T-helper 1 cell treated with Interleukin-12 subunit alpha and Interleukin-12 subunit beta and Interleukin-4 antibody, amounts not matched to agents 30 μg/mL and 1 μg/mL, for 36 hours (primary cell): Measurements from ENCODE around the gene PPT2.
"Not testable (repeated sequence)": the region's sequence is repeated elsewhere in the genome, so short reads cannot be mapped to it uniquely, and the experiment has no call there.

Experiments used
- H3K27ac Mint-ChIP-seq: one replicate; pipeline ENCODE4 v1.8.0; 2021; ENCODE audit warnings: mild to moderate bottlenecking, mixed read lengths
- H3K27me3 Mint-ChIP-seq: one replicate; pipeline ENCODE4 v1.8.0; 2021; ENCODE audit warnings: low read depth, mixed read lengths
- H3K36me3 Mint-ChIP-seq: one replicate; pipeline ENCODE4 v1.8.0; 2021; ENCODE audit warnings: low read depth, mixed read lengths
- H3K4me1 Mint-ChIP-seq: one replicate; pipeline ENCODE4 v1.8.0; 2021; ENCODE audit warnings: low read depth, mixed read lengths
- H3K4me3 Mint-ChIP-seq: one replicate; pipeline ENCODE4 v1.8.0; 2021; ENCODE audit warnings: mild to moderate bottlenecking, moderate library complexity, mixed read lengths
- H3K9me3 Mint-ChIP-seq: one replicate; pipeline ENCODE4 v1.8.0; 2021; ENCODE audit warnings: mixed read lengths

Gene PPT2

DNA sequence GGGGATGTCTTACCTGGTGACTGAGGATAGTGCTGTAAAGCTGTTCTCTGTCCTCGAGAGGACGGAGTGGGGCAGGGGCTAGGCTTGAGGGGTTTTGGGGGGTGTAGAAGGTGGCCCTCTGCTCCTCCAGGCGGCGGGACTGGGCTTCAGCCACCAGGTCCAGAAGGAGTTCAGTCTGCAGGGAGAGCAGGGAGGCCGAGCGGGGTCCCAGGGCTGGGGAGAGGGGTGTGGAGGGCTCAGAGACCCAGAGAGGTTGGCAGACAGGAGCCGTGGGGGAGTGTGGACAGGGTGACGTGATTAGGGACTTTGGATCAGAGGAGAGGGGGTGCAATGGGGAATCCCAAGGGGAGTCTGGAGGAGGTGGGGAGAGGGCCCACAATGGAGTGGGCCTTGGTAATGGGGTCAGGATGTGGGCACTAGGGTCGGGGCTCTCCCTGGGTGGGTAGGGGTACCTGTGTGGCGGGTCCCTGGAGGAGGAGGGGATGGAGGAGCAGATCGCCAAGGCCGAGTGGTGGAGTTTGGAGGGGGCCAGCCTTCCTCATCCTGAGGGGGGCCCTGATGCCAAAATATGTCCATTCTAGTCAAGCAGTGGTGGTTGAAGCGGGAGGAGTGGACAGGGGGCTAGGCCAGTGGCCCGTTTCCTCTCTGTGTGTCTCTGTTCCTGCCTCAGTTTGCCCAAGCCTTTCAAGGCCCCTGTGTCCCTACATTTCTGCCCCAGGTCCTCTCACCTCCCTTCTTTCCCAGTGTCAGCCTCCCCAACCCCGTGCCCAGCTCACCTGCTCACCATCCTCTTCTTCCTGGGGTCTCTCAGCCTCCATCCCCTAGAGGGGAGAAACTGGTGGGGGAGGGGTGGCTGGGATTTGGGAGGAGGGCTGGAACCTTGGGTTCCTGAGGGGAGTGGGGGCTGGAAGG is 38.0 kb downstream of the PPT2 start:
- Mint-ChIP-seq H3K4me3 (peak overlapping the region; percentile 99), H3K36me3 (peaks cover 38% of the 10 kb centered on the region), H3K4me1 (peaks cover 44% of the 10 kb centered on the region), H3K27me3 (no peaks in the 10 kb centered on the region), H3K27ac (peak overlapping the region; percentile 98), H3K9me3 (no peaks in the 10 kb centered on the region)

DNA sequence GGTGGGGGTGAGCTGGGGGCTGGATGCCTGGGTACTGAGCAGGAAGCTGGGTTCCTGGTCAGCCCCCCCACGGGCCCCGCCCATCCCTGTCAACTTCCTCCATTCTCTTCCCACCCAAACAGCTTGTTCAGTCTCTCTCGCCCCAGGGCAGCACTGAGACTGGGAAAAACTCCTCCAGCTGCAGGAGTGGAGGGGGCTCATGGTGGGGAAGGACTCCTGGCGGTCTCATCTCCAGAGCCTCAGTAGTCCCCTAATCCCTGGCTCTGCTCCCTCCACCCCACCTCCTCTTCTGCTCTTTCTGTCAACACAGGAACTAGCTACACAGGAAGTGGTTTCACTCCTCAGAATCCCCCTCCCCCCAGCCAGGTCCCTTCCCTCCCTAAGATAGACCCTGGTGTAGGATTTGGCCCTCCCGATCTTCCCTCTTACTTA is 38.7 kb downstream of the PPT2 start, which contains the start of gene GPSM3:
Gene GPSM3 (minus strand): TSS at position 36 of the 432 bp plus-strand sequence. CDS start 130 bp downstream, outside the sequence.
- Mint-ChIP-seq H3K27me3 (no peaks in the 10 kb centered on the region), H3K9me3 (no peaks in the 10 kb centered on the region), H3K27ac (peak within 1 kb of the TSS; percentile 98), H3K4me1 (peaks cover 40% of the 10 kb centered on the region), H3K4me3 (peak within 1 kb of the TSS; percentile 99), H3K36me3 (peaks cover 32% of the 10 kb centered on the region)

DNA sequence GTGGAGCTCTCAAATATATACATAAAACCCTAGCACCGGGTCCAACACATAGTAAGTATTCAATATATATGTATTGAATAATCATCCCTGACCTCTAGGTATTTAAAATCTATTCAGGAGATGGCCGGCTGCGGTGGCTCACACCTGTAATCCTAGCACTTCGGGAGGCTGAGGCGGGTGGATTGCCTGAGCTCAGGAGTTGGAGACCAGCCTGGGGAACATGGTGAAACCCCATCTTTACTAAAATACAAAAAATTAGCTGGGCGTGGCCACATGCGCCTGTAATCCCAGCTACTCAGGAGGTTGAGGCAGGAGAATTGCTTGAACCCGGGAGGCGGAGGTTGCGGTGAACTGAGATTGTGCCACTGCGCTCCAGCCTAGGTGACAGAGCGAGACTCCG is 39.2 kb downstream of the PPT2 start:
- H3K27me3 Mint-ChIP-seq, H3K9me3 Mint-ChIP-seq: not testable (repeated sequence)
- Mint-ChIP-seq H3K27ac (peak overlapping the region; percentile 98), H3K4me1 (peaks cover 39% of the 10 kb centered on the region), H3K4me3 (peak overlapping the region; percentile 99), H3K36me3 (peaks cover 31% of the 10 kb centered on the region)

DNA sequence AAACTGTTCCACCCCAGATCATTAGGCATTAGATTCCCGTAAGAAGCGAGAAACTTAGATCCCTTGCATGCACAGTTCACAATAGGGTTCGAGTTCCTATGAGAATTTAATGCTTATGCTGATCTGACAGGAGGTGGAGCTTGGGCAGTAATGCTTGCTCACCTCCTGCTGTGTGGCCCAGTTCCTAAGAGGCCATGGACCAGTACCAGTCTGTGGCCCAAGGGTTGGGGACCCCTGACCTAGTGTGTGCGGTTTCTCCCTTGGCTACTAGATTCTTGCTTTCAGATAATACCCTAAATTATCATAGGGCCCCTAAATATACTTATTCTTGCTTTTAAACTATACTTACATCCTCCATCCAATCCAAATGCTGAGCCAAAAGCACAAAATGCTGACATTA is 40.4 kb downstream of the PPT2 start:
- Mint-ChIP-seq H3K4me3 (peak overlapping the region; percentile 88), H3K27ac (no peak overlapping the region), H3K4me1 (peaks cover 31% of the 10 kb centered on the region), H3K27me3 (no peaks in the 10 kb centered on the region), H3K36me3 (peaks cover 21% of the 10 kb centered on the region), H3K9me3 (no peaks in the 10 kb centered on the region)

DNA sequence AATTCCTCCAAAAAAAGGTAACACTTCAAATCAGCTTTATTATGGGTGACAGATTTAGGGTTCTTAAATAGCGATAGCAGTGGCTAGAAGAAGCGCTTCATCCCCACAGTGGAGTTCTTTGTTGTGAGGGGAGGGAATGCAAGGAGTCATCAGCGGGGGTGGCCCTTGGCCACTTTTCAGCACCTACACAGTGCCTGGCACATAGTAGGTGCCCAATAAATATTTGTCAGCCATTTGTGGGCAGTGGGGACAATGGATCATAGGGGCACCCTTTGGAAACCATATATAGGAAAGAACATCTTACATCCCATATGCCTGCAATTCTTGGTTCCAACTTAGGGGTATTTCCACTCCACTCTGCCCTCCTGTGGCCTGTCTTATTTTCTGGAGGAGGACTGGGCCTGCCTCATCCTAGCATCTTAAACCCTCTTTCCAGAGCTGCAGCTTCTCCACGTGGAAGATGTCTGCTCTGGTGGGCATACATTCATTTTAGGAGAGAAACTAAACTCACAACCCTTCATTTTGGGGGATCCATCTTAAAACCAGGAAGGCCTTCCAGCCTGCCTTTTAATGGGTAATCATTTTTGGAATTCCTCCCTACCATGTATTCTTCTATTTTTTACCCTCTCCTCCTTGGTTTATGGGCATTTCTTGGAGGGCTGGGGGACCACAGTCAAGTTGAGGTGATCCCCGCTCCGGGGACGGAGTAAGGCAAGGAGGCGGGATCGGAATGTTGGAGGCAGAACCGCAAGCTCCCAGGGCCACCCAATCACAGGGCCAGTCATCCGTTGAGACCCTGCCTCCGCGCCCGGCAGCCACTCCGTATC is 41.1 kb downstream of the PPT2 start:
- Mint-ChIP-seq H3K4me1 (peaks cover 31% of the 10 kb centered on the region), H3K27ac (peak overlapping the region; percentile 93)

DNA sequence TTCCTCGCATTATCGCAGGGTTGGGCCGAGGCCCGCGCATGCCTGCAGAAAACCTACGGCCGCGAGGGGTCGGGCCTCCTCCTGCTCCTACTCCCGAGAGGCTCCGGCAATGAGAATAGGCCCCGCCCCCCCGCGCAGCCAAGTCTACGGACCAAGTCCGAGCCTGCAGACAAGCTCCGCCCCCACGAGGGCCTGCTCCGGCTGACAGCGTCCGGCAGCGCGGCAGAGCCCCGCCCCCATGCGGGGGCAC is 41.6 kb downstream of the PPT2 start:
- H3K4me1 Mint-ChIP-seq = peaks cover 31% of the 10 kb centered on the region
- peaks cover 16% of the 10 kb centered on the region for H3K36me3 Mint-ChIP-seq
- no peaks in the 10 kb centered on the region for H3K9me3 Mint-ChIP-seq
- H3K27me3 Mint-ChIP-seq = peaks cover 4% of the 10 kb centered on the region
- peak overlapping the region; percentile 88 for H3K4me3 Mint-ChIP-seq
- H3K27ac Mint-ChIP-seq = peak overlapping the region; percentile 95

More for the DNA sequence above, 41.1 kb downstream of the PPT2 start:
- H3K27me3 Mint-ChIP-seq = no peaks in the 10 kb centered on the region
- peak overlapping the region; percentile 88 for H3K4me3 Mint-ChIP-seq
- H3K9me3 Mint-ChIP-seq = no peaks in the 10 kb centered on the region
- peaks cover 20% of the 10 kb centered on the region for H3K36me3 Mint-ChIP-seq

DNA sequence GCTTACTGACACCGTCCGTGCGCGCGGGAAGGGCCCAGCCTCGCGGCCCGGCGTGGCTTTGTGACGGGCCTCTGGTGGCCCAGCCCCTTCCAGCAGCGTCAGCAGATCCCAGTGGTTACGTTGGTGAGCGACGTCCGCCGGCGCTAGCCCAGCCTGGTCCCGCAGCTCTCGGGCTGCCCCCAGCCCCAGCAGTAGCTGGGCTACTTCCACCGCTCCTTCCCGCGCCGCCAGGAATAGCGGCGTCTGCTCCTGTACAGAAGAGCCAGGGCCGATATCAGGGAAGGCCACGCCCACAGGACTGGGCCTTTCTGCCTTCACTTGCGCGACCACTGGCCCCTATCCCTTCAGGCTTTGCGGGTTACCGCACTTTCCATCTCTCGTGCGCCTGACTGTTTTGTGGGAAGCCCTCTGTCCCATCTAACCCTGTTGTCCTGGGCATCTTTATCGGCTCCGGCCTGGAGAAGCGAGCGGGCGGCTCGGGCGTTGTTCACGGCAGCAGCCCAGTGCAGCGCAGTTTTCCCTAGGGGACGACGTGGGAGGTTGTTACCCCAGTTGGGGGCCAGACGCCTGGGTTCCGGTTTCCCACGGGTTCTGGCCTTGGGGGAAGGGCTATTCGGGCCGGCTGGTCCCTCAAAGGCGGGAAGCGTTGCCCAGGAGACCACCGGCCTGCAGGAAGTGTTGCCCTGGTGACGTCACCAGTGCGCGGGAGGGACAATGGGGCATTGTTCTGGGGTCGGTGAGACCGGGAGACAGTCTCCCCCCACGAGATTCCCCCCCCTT is 42.2 kb downstream of the PPT2 start:
- Mint-ChIP-seq H3K4me1 (peaks cover 31% of the 10 kb centered on the region), H3K27ac (peak overlapping the region; percentile 95), H3K4me3 (peak overlapping the region; percentile 88), H3K36me3 (peaks cover 13% of the 10 kb centered on the region), H3K9me3 (no peaks in the 10 kb centered on the region), H3K27me3 (peaks cover 4% of the 10 kb centered on the region)

DNA sequence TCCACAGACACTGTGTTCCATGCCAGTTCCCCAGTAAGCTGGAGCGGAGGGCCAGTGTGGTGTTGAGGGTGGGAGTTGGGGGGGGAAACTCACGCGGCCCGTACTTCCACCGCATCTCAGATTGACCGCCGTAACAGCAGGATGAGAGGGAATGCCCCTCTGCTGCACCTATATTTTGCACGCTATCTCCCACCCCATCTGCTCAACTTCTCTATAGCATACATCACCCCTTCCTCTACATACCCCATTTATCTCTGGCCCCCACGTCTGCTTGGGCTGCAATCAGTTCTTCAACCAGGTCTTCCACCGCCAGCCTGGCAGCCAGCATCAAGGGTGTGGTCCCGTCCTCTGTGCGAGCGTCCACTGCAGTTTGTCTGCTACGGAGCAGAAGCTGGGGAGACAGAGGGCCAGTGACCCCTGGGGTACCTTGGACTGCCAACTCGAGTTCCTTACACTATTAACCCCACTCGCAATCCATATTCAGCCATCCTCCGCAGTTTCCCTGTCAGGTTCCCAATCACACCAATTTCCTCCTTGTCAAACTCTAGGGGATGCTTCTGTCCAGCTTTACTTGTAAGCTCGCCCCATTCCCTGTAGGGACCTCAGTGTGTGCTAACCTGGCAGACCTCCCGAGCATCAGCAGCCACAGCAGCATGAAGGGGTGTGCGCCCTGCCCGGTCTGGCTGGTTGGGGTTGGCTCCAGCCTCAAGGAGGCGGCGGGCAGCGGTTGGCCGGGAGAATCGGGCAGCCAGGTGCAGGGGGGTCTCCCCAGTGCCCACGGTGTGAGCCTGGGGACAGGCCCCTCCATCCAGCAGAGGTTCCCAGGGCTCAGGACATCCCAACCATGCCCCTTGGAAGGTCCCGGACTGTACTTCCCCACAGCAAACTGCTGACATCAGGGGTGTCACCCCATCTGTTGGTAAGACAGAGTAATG is 43.0 kb downstream of the PPT2 start:
- peak overlapping the region; percentile 95 for H3K27ac Mint-ChIP-seq

DNA sequence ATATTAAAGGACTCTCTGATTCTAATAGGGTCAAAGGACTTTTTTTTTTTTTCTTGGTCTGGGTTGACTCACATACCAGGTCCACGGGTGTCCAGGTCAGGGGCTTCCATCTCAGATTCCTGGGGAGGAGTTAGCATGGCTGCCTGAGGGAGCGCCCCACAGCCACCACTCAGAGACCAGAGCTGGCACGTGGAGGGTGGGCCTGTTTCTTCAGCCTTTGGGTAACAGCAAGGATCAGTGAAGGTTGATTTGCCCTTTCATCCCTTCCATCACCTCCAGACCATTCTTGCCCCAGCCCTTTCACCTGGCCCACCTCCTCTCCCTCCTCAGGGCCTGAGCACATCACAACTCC is 44.4 kb downstream of the PPT2 start:
- Mint-ChIP-seq H3K36me3 (no peaks in the 10 kb centered on the region), H3K4me3 (no peak overlapping the region), H3K9me3 (no peaks in the 10 kb centered on the region), H3K27ac (no peak overlapping the region), H3K4me1 (peaks cover 27% of the 10 kb centered on the region), H3K27me3 (peaks cover 4% of the 10 kb centered on the region)

More for the DNA sequence above, 43.0 kb downstream of the PPT2 start:
- Mint-ChIP-seq H3K36me3 (peaks cover 5% of the 10 kb centered on the region), H3K9me3 (no peaks in the 10 kb centered on the region), H3K4me1 (peaks cover 31% of the 10 kb centered on the region), H3K27me3 (peaks cover 4% of the 10 kb centered on the region), H3K4me3 (peak overlapping the region; percentile 88)

DNA sequence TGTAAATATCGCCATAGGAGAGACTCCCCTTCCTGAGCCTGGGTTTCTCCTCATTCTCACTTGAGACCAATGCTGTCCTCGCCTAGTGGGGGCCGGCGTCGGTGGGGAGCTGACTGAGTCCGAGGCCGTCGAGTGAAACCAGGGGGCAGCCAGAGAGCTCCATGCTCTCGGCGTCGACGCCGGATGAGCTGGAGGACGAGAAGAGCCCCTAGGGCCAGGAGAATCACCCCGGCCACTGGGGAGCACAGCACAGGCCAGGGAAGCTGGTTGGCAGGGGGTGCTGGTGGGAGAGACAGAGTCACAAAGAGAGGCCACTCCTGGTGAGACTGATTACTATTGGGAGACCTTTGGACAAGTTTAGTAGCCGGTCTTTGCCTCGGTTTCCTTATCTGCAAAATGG is 44.9 kb downstream of the PPT2 start:
- Mint-ChIP-seq H3K4me1 (peaks cover 22% of the 10 kb centered on the region), H3K27me3 (peaks cover 4% of the 10 kb centered on the region), H3K9me3 (no peaks in the 10 kb centered on the region), H3K4me3 (no peak overlapping the region), H3K36me3 (no peaks in the 10 kb centered on the region), H3K27ac (no peak overlapping the region)

DNA sequence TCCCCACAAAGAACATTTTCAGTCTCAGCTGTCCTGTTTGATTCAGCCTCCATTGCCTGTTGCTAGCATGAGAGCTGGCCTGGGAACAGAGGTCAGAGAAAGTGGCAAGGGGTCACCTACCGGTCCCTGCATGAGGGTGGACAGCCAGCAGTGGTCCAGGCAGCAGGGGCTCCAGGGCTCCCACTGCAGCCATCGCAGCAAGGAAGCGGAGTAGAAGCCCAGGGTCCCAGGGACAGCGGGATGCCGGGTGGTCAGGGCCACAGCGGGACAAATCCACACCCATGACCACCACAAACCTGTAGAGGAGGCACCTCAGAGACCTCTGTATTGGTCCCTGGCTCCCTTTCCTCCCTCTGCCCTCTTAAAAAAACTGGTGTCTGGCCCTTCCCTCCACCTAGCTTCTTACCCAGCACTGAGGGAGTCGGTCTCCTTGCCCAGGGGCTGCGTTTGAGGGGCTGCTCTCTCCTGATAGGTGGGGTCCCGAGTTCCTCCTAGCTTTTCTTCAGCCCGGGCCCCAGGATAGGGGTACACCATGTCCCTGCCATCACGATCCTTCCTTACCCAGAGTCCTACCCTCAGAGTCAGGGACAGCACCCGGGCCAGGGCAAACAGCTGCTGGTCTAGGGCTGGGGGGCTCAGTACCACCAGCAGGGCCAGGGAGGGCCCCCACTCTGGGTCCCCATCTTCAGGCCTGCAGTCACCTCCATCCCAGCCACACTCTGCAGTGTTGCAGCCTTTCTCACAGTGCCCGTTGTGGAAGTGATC is 47.0 kb downstream of the PPT2 start:
- Mint-ChIP-seq H3K27me3 (peaks cover 19% of the 10 kb centered on the region), H3K27ac (no peak overlapping the region), H3K4me3 (no peak overlapping the region), H3K9me3 (no peaks in the 10 kb centered on the region), H3K36me3 (no peaks in the 10 kb centered on the region), H3K4me1 (peaks cover 6% of the 10 kb centered on the region)

DNA sequence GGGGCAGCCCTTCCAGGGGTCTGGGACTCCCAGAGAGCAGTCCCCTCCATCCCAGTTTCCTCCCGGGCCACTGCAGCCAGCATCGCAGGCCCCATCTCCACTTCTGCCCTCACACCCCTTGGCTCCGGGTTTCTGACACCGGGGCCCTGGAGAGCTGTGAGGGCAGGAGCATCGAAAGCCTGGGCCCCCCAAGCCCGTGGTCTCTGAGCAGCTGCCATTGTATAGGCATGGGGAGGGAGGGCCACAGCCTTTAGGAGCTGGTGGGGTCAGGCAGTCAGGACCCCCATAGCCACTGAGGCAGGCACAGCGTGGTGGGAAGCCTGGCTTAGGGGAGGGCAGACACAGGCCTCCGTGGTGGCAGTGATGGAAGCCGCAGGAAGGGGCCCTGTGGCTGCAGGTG is 48.2 kb downstream of the PPT2 start:
- Mint-ChIP-seq H3K27ac (no peak overlapping the region), H3K36me3 (no peaks in the 10 kb centered on the region), H3K9me3 (no peaks in the 10 kb centered on the region), H3K4me3 (no peak overlapping the region), H3K27me3 (peaks cover 24% of the 10 kb centered on the region), H3K4me1 (no peaks in the 10 kb centered on the region)
